Transverse colon (tissue), 4 donors: ENCODE data around the gene RPTOR.

Experiments used
- CTCF ChIP-seq, 5 experiments: fragments of 200-600 bp in 3 of 5; fragments of 450-650 bp in 2 of 5; sonication (generic) in 3 of 5; IDR thresholded peaks; 1 replicate in 2 of 5; 2 replicates in 3 of 5; pipeline ENCODE4 v1.5.1; 2016 to 2017; ENCODE audit warnings: antibody characterized with exemption in 5 of 5, inconsistent platforms in 3 of 5, mild to moderate bottlenecking in 2 of 5, moderate library complexity in 1 of 5
- EP300 ChIP-seq: sonication (generic); formaldehyde crosslinking; IDR thresholded peaks from one replicate; pipeline ENCODE4 v1.6.1; 2017; ENCODE audit warnings: antibody characterized with exemption, low read depth
- POLR2A ChIP-seq: fragments of 450-650 bp; IDR thresholded peaks from one replicate; pipeline ENCODE4 v1.6.1; 2016; ENCODE audit warnings: antibody characterized with exemption, mild to moderate bottlenecking, moderate library complexity
- POLR2AphosphoS5 ChIP-seq, 3 donors: sonication (generic); formaldehyde crosslinking; IDR thresholded peaks; one replicate each; pipeline ENCODE4 v1.6.1; 2016; ENCODE audit warnings: antibody characterized with exemption in 3 of 3

DNA sequence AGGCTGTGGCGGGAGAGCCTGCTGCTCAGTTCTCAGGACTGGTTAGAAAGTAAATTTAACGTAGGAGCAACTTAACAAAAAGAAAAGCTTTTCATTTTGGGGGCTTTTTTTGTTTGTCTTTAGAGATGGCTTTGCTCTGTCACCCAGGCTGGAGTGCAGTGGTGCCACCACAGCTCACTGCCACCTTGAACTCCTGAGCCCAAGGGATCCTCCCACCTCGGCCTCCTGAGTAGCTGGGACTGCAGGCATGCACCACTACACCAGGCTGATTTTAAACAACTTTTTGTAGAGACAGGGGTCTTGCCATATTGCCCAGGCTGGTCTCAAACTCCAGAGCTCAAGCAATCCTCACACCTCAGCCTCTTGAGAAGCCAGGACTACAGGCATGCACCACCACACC lies 205.0 kb downstream of the RPTOR start:
- no peak for TF ChIP-seq POLR2AphosphoS5 (IDR thresholded peaks at IDR 0.05)
- TF ChIP-seq EP300: no peak
- TF ChIP-seq CTCF (IDR thresholded peaks at IDR 0.05): no peak
- TF ChIP-seq POLR2A: no peak
